ENCODE data around the gene GNRHR. TPM values are rescaled to one million over a fixed set of nuclear protein-coding genes. Genes with fewer than 3 reads are reported as not detected.
A peak's percentile ranks its signal among the peaks of the same experiment; 100 is the strongest.

Gene GNRHR
- polyA plus RNA-seq, 1 of the 3 experiments (the other 2 are of a cell fraction), result 0.02 TPM

GRCh38 chr4:67700738-67701516 lies 53.3 kb downstream of the GNRHR start, which contains the start of gene UBA6:
Gene UBA6 (minus strand): TSS chr4:67701155. CDS start chr4:67701119, 36 bp downstream.
- no peaks in the 10 kb centered on the region for H3K9me3 ChIP-seq
- peaks cover 96% of the 10 kb centered on the region for H3K79me2 ChIP-seq (ENCODE audit: insufficient read depth)
- peak; percentile 96 for DNase-seq
- no peaks in the 10 kb centered on the region for H3K9me2 ChIP-seq
- no peaks in the 10 kb centered on the region for H3K27me3 ChIP-seq (ENCODE audit: insufficient read depth)
- peak within 1 kb of the TSS; percentile 88 for H3K9ac ChIP-seq
- no peaks in the 10 kb centered on the region; the same call in 1 of the 2 replicates for H4K20me1 ChIP-seq (ENCODE audit: insufficient read depth)
- H2AFZ ChIP-seq (ENCODE audit: low read depth), result peak within 1 kb of the TSS; percentile 98
- peak within 1 kb of the TSS; percentile 85 to 92 for H3K27ac ChIP-seq (ENCODE audit: low read depth in 2 of 2, low read length in 1 of 2)
- CTCF ChIA-PET, result interaction anchor here (1.0 to 2.6 kb wide), 7 partner anchors 13 to 79 kb away, joined by 3 to 9 read pairs (median 4); no protein-coding TSS in a partner anchor
- peak within 1 kb of the TSS; percentile 82 to 86 for H3K4me3 ChIP-seq (ENCODE audit: low read depth in 2 of 2, low read length in 1 of 2)
- no peaks in the 10 kb centered on the region for H3F3A ChIP-seq (replicated peaks; ENCODE audit: insufficient read depth)
- 1% methylated on average over 15 of the region's 57 CpGs for WGBS (ENCODE audit: low lambda C conversion rate)
- POLR2A ChIA-PET, result interaction anchor here (2.7 kb wide), 1 partner anchor 12 kb away, joined by 7 read pairs; no protein-coding TSS in a partner anchor
- H3K36me3 ChIP-seq (replicated peaks in 1 of 2; ENCODE audit: control insufficient read depth in 1 of 2, insufficient read depth in 2 of 2, low read length in 1 of 2), result peaks cover 5 to 13% of the 10 kb centered on the region in 2 experiments
- peaks cover 0 to 7% of the 10 kb centered on the region in 2 experiments; a peak in 3 of 4 replicates for H3K4me1 ChIP-seq (ENCODE audit: control insufficient read depth in 1 of 2, insufficient read depth in 2 of 2, low read depth in 1 of 2, low read length in 1 of 2)
- H3K4me2 ChIP-seq, result peak within 1 kb of the TSS; percentile 84
- TF ChIP-seq POLR2AphosphoS5 (IDR thresholded peaks at IDR 0.05; ENCODE audit: low read depth, low read length) (peak; percentile 91), NFIC (IDR thresholded peaks at IDR 0.05; ENCODE audit: borderline replicate concordance) (no peak; the same call in 1 of the 2 replicates), PBX3 (IDR thresholded peaks at IDR 0.05) (peak; percentile 13; the same call in 1 of the 2 replicates), RCOR1 (IDR thresholded peaks at IDR 0.05; ENCODE audit: low read length) (no peak), MAX (IDR thresholded peaks at IDR 0.05; ENCODE audit: low read depth) (peak; percentile 95), REST (IDR thresholded peaks at IDR 0.05; ENCODE audit: low read depth, low read length) (no peak), MEF2A (IDR thresholded peaks at IDR 0.05; ENCODE audit: borderline replicate concordance, low read depth) (no peak), CTCF (IDR thresholded peaks at IDR 0.05) (peak; percentile 52), CHD2 (IDR thresholded peaks at IDR 0.05; ENCODE audit: low read length, partially characterized antibody) (peak; percentile 54), GABPA (IDR thresholded peaks at IDR 0.05; ENCODE audit: low read depth) (peak; percentile 82), USF2 (IDR thresholded peaks at IDR 0.05; ENCODE audit: borderline replicate concordance, low read depth, low read length) (no peak), FOXM1 (IDR thresholded peaks at IDR 0.05; ENCODE audit: low read depth) (no peak), IRF3 (IDR thresholded peaks at IDR 0.05; ENCODE audit: low read depth, low read length) (no peak), SIN3A (IDR thresholded peaks at IDR 0.05; ENCODE audit: borderline replicate concordance, low read depth, low read length) (peak; percentile 83; the same call in 1 of the 2 replicates), EZH2phosphoT487 (IDR thresholded peaks at IDR 0.05; ENCODE audit: borderline replicate concordance, low read depth) (no peak), GATA2 (CRISPR knock-in tag; IDR thresholded peaks at IDR 0.05) (no peak), TAF1 (IDR thresholded peaks at IDR 0.05; ENCODE audit: borderline replicate concordance, low read depth, low read length) (peak; percentile 53; the same call in 1 of the 2 replicates), RFX5 (IDR thresholded peaks at IDR 0.05; ENCODE audit: low read length) (no peak), JUND (IDR thresholded peaks at IDR 0.05) (no peak), YY1 (IDR thresholded peaks at IDR 0.05; ENCODE audit: low read depth) (peak; percentile 73), ELF1 (IDR thresholded peaks at IDR 0.05) (peak; percentile 86), FOXJ3 (CRISPR knock-in tag; IDR thresholded peaks at IDR 0.05) (no peak)

Measured in SK-N-SH (cell line).